HepG2 (cell line): ENCODE measurements around the gene ACACB. TPM values are rescaled to one million over a fixed set of nuclear protein-coding genes. Genes with fewer than 3 reads are reported as not detected.
A peak's percentile ranks its signal among the peaks of the same experiment; 100 is the strongest.

Experiments used
- ATF7 ChIP-seq, 2 experiments: fragments of 450-650 bp in 1 of 2; sonication (generic) in 1 of 2; formaldehyde crosslinking in 1 of 2; IDR thresholded peaks; 2 replicates each; pipeline versions ENCODE4 v1.4.0 to v1.6.1; 2016 to 2020; ENCODE audit warnings: antibody characterized with exemption in 1 of 2, mild to moderate bottlenecking in 1 of 2, missing genetic modification reagents in 1 of 2
- CSRNP2 ChIP-seq: sonication (generic); formaldehyde crosslinking; conservative IDR thresholded peaks from 2 replicates; pipeline ENCODE4 v1.8.0; 2022; ENCODE audit warnings: low read depth, missing genetic modification reagents
- DPF2 ChIP-seq: sonication (generic); formaldehyde crosslinking; IDR thresholded peaks from 2 replicates; pipeline ENCODE4 v1.4.0; 2020; ENCODE audit warnings: mild to moderate bottlenecking, low read depth, missing genetic modification reagents, borderline replicate concordance
- ETV5 ChIP-seq: IDR thresholded peaks from 2 replicates; pipeline ENCODE4 v1.6.1; 2018; ENCODE audit warnings: missing biosample characterization, missing genetic modification reagents, inconsistent platforms, borderline replicate concordance
- ETV6 ChIP-seq: sonication (generic); formaldehyde crosslinking; conservative IDR thresholded peaks from 2 replicates; pipeline ENCODE4 v1.4.0; 2020; ENCODE audit warnings: missing genetic modification reagents
- FOXK1 ChIP-seq: sonication (generic); formaldehyde crosslinking; IDR thresholded peaks from 2 replicates; pipeline ENCODE4 v1.4.0; 2020; ENCODE audit warnings: low read depth, missing genetic modification reagents, borderline replicate concordance
- GABPA ChIP-seq, 2 experiments: IDR thresholded peaks; 2 replicates each; pipeline ENCODE4 v1.6.1; 2011 to 2016; ENCODE audit warnings: low read depth in 2 of 2, low read length in 1 of 2, missing biosample characterization in 1 of 2, missing genetic modification characterization in 1 of 2
- JUND ChIP-seq: sonication (generic); formaldehyde crosslinking; IDR thresholded peaks from 2 replicates; pipeline ENCODE4 v1.8.0; 2022; ENCODE audit warnings: mild to moderate bottlenecking, missing genetic modification reagents
- NPAS2 ChIP-seq: sonication (generic); formaldehyde crosslinking; IDR thresholded peaks from 2 replicates; pipeline ENCODE4 v1.8.0; 2022; ENCODE audit warnings: mild to moderate bottlenecking, missing genetic modification reagents, borderline replicate concordance
- REST ChIP-seq, 2 experiments: IDR thresholded peaks; 2 replicates each; pipeline ENCODE4 v1.6.1; 2011 to 2012; ENCODE audit warnings: low read length in 2 of 2, borderline replicate concordance in 1 of 2, low read depth in 1 of 2, mild to moderate bottlenecking in 1 of 2, moderate library complexity in 1 of 2
- SAFB2 ChIP-seq: sonication (generic); formaldehyde crosslinking; IDR thresholded peaks from 2 replicates; pipeline ENCODE4 v1.5.1; 2020; ENCODE audit warnings: missing genetic modification reagents, low read depth, mild to moderate bottlenecking, borderline replicate concordance
- SP2 ChIP-seq: sonication (generic); formaldehyde crosslinking; IDR thresholded peaks from 2 replicates; pipeline ENCODE4 v1.5.1; 2020; ENCODE audit warnings: mild to moderate bottlenecking, missing genetic modification reagents
- ZBTB39 ChIP-seq: sonication (generic); formaldehyde crosslinking; IDR thresholded peaks from 2 replicates; pipeline ENCODE4 v1.5.0; 2020; ENCODE audit warnings: missing genetic modification reagents
- ZBTB46 ChIP-seq: sonication (generic); formaldehyde crosslinking; IDR thresholded peaks from 2 replicates; pipeline ENCODE4 v1.4.0; 2020; ENCODE audit warnings: mild to moderate bottlenecking, missing genetic modification reagents, borderline replicate concordance
- ZNF343 ChIP-seq: sonication (generic); formaldehyde crosslinking; IDR thresholded peaks from 2 replicates; pipeline ENCODE4 v1.4.0; 2020; ENCODE audit warnings: mild to moderate bottlenecking, missing genetic modification reagents
- ZNF484 ChIP-seq: sonication (generic); formaldehyde crosslinking; IDR thresholded peaks from 2 replicates; pipeline ENCODE4 v1.5.1; 2020; ENCODE audit warnings: mild to moderate bottlenecking, low read depth, missing genetic modification reagents, borderline replicate concordance
- ZNF572 ChIP-seq: sonication (generic); formaldehyde crosslinking; IDR thresholded peaks from 2 replicates; pipeline ENCODE4 v1.5.1; 2020; ENCODE audit warnings: mild to moderate bottlenecking, missing genetic modification reagents
- ZNF598 ChIP-seq: sonication (generic); formaldehyde crosslinking; IDR thresholded peaks from 2 replicates; pipeline ENCODE4 v1.5.1; 2020; ENCODE audit warnings: mild to moderate bottlenecking, missing genetic modification reagents, borderline replicate concordance
- polyA plus RNA-seq, 8 experiments: library from polyadenylated mRNA; depleted of rRNA in 3 of 8; stranded (reverse) in 7 of 8; unstranded in 1 of 8; fragments of >200 nt; fragmentation: Illumina TruSeq in 4 of 8; extraction: Trizol in 4 of 8; gene quantifications; 2 replicates each; pipeline versions ENCODE4 v1.2.1 to v1.2.3, GENCODE V29; 2011 to 2016; ENCODE audit warnings: low read depth in 4 of 8, missing spikeins in 1 of 8, mixed read lengths in 1 of 8; ENCODE audit not compliant: insufficient read depth in 1 of 8
- total RNA-seq, 5 experiments: library from RNA; depleted of rRNA; stranded (reverse); fragments of >200 nt; fragmentation: Illumina TruSeq; extraction: Trizol; gene quantifications; 2 replicates each; pipeline ENCODE4 v1.2.3, GENCODE V29; 2016; ENCODE audit warnings: low read depth in 1 of 5

ACACB gene
- total and polyA plus RNA-seq, 2 of the 13 experiments (the other 11 are each of a cell fraction or from before 2014, with no cell fraction given) = 6.2 to 8.6 TPM

- TF ChIP-seq REST (IDR thresholded peaks at IDR 0.05; ENCODE audit: borderline replicate concordance in 1 of 2, low read depth in 1 of 2, low read length in 2 of 2) (no peak), DPF2 (peak; percentile 51; the same call in 1 of the 2 replicates), ZNF343 (CRISPR knock-in tag) (0 out of 2 replicates have a peak, but pooled peaks have one; percentile 29), ZBTB46 (CRISPR knock-in tag) (no peak), SAFB2 (no peak), CSRNP2 (no peak), ETV5 (CRISPR knock-in tag) (no peak; the same call in 1 of the 2 replicates), JUND (CRISPR knock-in tag) (peak; percentile 66), SP2 (no peak), GABPA (IDR thresholded peaks at IDR 0.05; ENCODE audit: low read depth, low read length) (no peak), GABPA (CRISPR knock-in tag; IDR thresholded peaks at IDR 0.05; ENCODE audit: low read depth) (no peak), ZBTB39 (CRISPR knock-in tag) (no peak), ETV6 (CRISPR knock-in tag) (no peak), NPAS2 (CRISPR knock-in tag) (no peak), ZNF598 (CRISPR knock-in tag) (no peak), FOXK1 (CRISPR knock-in tag) (peak; percentile 74; the same call in 1 of the 2 replicates), ZNF572 (CRISPR knock-in tag) (no peak), ATF7 (IDR thresholded peaks at IDR 0.05) (peak; percentile 84), ATF7 (CRISPR knock-in tag; IDR thresholded peaks at IDR 0.05) (no peak; the same call in none of the 2 replicates), ZNF484 (CRISPR knock-in tag) (no peak)
Measured at GRCh38 chr12:109277899-109278762, 161.7 kb downstream of the ACACB start (continued).
